Measurements from ENCODE around the gene LIX1.

LIX1 gene

DNA sequence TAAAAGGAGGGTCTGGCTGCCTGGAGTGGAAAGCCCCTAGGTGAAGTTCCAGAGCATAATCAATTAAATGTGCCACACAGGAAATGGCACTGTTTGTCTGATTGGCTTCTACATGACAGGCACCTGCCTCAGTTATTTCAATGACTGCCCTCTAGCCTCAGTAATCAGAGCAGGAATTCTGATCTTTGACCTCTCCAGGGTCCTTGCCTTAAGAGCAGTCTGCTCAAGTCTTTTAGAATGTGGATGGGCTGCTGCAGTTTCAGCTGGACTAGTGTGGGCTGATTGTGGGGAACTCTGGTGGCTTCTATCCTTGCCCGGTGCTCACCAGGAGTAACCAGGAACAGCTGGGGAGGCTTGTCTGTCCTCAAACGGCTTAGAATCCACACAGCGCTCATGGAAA is 98.9 kb downstream of the LIX1 start:
- H4K20me1 ChIP-seq (ENCODE audit: control insufficient read depth, insufficient read depth, low read depth, low read length) = no peaks in the 10 kb centered on the region
- H3K36me3 ChIP-seq (ENCODE audit: control insufficient read depth, low read length) = no peaks in the 10 kb centered on the region
- no peaks in the 10 kb centered on the region for H3K9me2 ChIP-seq (replicated peaks; ENCODE audit: control insufficient read depth, low read length)
- no peaks in the 10 kb centered on the region for H3K9me3 ChIP-seq (ENCODE audit: control insufficient read depth, insufficient read depth, low read length)
- H3K4me2 ChIP-seq (ENCODE audit: low read length) = no peak overlapping the region
- TF ChIP-seq, protein P1, sequence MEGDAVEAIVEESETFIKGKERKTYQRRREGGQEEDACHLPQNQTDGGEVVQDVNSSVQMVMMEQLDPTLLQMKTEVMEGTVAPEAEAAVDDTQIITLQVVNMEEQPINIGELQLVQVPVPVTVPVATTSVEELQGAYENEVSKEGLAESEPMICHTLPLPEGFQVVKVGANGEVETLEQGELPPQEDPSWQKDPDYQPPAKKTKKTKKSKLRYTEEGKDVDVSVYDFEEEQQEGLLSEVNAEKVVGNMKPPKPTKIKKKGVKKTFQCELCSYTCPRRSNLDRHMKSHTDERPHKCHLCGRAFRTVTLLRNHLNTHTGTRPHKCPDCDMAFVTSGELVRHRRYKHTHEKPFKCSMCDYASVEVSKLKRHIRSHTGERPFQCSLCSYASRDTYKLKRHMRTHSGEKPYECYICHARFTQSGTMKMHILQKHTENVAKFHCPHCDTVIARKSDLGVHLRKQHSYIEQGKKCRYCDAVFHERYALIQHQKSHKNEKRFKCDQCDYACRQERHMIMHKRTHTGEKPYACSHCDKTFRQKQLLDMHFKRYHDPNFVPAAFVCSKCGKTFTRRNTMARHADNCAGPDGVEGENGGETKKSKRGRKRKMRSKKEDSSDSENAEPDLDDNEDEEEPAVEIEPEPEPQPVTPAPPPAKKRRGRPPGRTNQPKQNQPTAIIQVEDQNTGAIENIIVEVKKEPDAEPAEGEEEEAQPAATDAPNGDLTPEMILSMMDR (IDR thresholded peaks at IDR 0.05; ENCODE audit: low read depth, low read length, poor library complexity, severe bottlenecking) = no peak
- TF ChIP-seq EZH2phosphoT487 (IDR thresholded peaks at IDR 0.05; ENCODE audit: borderline replicate concordance, low read length) = no peak
- H3K4me3 ChIP-seq (ENCODE audit: low read length) = no peak overlapping the region
- H3K79me2 ChIP-seq (ENCODE audit: control insufficient read depth, low read length) = no peaks in the 10 kb centered on the region
- no peak overlapping the region for H3K27ac ChIP-seq (ENCODE audit: low read depth, low read length)
- peaks cover 31% of the 10 kb centered on the region for H3K27me3 ChIP-seq (ENCODE audit: control insufficient read depth, low read length)
- no peaks in the 10 kb centered on the region for H3K4me1 ChIP-seq (ENCODE audit: control insufficient read depth, low read length)
- H3F3A ChIP-seq (ENCODE audit: control insufficient read depth, insufficient read depth) = no peaks in the 10 kb centered on the region

DNA sequence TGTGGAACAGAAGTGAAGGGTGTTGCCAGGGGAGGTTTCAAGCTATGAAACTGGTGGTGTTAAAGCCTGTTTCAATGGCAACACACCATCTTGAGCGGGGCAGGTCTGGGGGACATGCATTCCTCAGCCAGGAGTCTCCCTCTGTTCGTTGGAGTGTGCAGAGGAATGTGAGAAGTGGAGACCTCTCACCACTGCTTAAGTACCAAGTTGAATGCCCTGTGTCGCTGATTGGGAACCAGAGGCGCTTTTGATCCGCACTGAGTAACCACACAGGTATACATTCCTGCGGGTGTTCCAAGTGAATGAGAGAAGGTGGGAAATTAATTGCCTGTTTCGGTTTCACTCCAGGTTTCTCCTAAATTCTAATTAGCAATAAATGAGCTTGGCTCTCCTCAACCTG is 99.4 kb downstream of the LIX1 start:
- H3K79me2 ChIP-seq (ENCODE audit: control insufficient read depth, low read length) = no peaks in the 10 kb centered on the region
- no peaks in the 10 kb centered on the region for H4K20me1 ChIP-seq (ENCODE audit: control insufficient read depth, insufficient read depth, low read depth, low read length)
- no peak overlapping the region for H3K4me2 ChIP-seq (ENCODE audit: low read length)
- no peak overlapping the region for H3K27ac ChIP-seq (ENCODE audit: low read depth, low read length)
- H3K36me3 ChIP-seq (ENCODE audit: control insufficient read depth, low read length) = no peaks in the 10 kb centered on the region
- H3K4me3 ChIP-seq (ENCODE audit: low read length) = no peak overlapping the region
- no peaks in the 10 kb centered on the region; the same call in 1 of the 2 replicates for H3F3A ChIP-seq (ENCODE audit: control insufficient read depth, insufficient read depth)
- peaks cover 27% of the 10 kb centered on the region for H3K27me3 ChIP-seq (ENCODE audit: control insufficient read depth, low read length)
- no peak for TF ChIP-seq EZH2phosphoT487 (IDR thresholded peaks at IDR 0.05; ENCODE audit: borderline replicate concordance, low read length)
- TF ChIP-seq, protein P1 (IDR thresholded peaks at IDR 0.05; ENCODE audit: low read depth, low read length, poor library complexity, severe bottlenecking) = no peak
- no peaks in the 10 kb centered on the region for H3K9me2 ChIP-seq (replicated peaks; ENCODE audit: control insufficient read depth, low read length)
- no peaks in the 10 kb centered on the region for H3K4me1 ChIP-seq (ENCODE audit: control insufficient read depth, low read length)
- H3K9me3 ChIP-seq (ENCODE audit: control insufficient read depth, insufficient read depth, low read length) = no peaks in the 10 kb centered on the region
